VCaP (cell line): ENCODE data around the gene PCCA.

Experiments used
- H3K27ac ChIP-seq: fragments of 450-650 bp; 2 replicates; pipeline ENCODE4 v1.5.1; 2017
- CTCF ChIP-seq: fragments of 450-650 bp; conservative IDR thresholded peaks from 2 replicates; pipeline ENCODE4 v1.5.1; 2017; ENCODE audit warnings: mild to moderate bottlenecking, moderate library complexity

PCCA gene

GRCh38 chr13:100443278-100443997 is 354.5 kb downstream of the PCCA start:
- no peak overlapping the region for H3K27ac ChIP-seq
- TF ChIP-seq CTCF, result no peak

GRCh38 chr13:100443998-100444328 is 355.1 kb downstream of the PCCA start:
- no peak overlapping the region for H3K27ac ChIP-seq
- TF ChIP-seq CTCF, result no peak

GRCh38 chr13:100447831-100448230 is 358.9 kb downstream of the PCCA start:
- TF ChIP-seq CTCF, result no peak
- no peak overlapping the region for H3K27ac ChIP-seq

GRCh38 chr13:100451923-100452322 is 363.0 kb downstream of the PCCA start:
- TF ChIP-seq CTCF, result no peak
- no peak overlapping the region for H3K27ac ChIP-seq

- TF ChIP-seq CTCF, result no peak
- H3K27ac ChIP-seq, result no peak overlapping the region
Observed at GRCh38 chr13:100454876-100455275, 366.0 kb downstream of the PCCA start.

GRCh38 chr13:100458673-100459072 is 369.8 kb downstream of the PCCA start:
- no peak for TF ChIP-seq CTCF
- H3K27ac ChIP-seq, result no peak overlapping the region

GRCh38 chr13:100459747-100460146 is 370.9 kb downstream of the PCCA start:
- no peak overlapping the region for H3K27ac ChIP-seq
- TF ChIP-seq CTCF, result no peak
